ENCODE measurements around the gene PDE4D. TPM values are rescaled to one million over a fixed set of nuclear protein-coding genes. Genes with fewer than 3 reads are reported as not detected.

Gene PDE4D
- total RNA-seq, 1 donor from 2014 or later: 7.3 TPM

DNA sequence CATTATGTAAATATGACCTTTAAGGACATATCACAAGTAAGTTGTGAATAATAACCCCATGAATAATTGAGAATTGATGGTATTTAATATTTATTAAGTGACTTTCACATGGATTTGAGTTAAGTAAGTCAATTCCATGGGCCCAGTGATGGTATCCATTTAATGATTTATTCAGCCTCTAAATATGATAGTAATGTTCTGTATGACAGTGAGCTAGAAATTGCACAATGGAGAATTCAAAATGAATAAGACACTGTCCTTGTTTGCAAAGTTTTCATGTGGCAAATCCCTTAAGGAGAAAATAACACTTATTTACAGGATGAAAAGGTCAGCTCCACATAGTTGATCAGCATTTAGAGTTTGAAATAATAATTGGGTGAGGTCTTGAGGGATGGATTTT is 160.7 kb downstream of the PDE4D start:
- no peak for ATAC-seq

DNA sequence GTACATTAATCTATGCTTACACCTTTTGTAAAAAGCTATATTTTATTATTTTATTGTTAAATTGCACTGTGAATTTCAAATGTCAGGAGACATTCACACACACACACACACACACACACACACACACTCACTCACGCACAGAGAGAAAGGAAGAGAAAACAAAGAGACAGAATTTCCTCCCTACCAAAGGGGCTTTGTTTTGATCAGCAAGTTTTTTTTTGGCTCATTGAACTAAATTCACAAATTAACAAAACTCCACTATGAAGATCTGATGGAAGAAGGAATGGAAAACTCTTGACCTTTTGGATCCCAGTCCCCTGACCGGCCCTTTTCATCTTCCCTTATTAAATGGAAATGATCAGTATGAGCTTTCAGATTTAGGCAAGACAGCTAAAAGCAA is 161.2 kb downstream of the PDE4D start:
- ATAC-seq: no peak

DNA sequence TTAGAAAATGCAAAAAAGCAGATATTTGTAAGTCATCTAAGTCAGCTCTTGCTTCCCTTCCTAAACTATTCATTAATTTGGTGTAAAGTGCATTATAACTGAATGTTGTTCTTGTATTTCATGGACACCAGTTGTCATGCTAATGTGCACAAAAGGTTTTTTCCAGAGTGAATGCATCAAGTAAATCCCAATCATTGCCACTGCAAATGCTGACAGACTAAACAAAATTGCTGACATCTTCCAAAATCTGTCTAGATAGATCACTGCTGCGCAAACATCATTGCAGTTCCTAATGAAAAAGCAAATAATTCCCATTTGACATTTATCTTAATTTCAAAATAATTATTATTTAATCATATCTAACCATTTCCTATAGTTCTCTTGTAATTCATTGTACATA is 161.7 kb downstream of the PDE4D start:
- ATAC-seq: no peak

DNA sequence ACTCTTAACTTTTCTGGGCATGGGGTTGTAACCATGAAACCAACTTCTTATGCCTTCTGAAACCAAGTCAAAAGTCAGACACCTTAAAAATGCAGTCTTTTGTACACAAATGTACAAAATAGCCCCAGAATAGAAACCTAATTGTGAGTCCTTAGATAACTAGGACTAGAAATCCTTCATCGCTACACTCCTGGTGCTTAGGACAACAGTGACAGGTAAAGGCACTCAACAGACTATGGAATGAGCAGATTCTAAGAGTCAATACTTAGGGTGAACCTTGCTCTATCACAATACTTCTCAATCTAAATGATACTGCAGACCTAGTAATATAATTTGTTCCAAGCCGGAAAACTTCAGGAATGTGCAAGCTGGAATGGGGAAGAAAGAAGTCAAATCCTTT is 163.7 kb downstream of the PDE4D start:
- ATAC-seq: no peak

DNA sequence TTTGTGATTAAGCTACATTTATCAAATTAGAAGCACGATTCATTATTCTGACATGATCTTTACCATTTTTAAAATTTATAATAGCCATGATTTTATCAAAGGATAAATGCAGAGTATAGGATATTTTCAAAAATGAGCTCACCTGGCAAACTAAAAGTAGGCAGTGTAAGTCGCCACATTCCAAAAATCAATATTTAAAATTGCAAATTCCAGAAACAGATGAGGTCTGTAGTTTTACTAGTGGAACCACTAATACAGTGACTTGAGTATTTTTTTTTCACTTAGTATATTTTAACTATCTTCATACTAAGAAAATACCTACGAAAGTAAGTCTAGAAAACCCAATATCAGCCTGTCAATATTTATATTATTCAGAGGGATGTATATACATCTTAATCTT is 164.2 kb downstream of the PDE4D start:
- ATAC-seq: no peak

DNA sequence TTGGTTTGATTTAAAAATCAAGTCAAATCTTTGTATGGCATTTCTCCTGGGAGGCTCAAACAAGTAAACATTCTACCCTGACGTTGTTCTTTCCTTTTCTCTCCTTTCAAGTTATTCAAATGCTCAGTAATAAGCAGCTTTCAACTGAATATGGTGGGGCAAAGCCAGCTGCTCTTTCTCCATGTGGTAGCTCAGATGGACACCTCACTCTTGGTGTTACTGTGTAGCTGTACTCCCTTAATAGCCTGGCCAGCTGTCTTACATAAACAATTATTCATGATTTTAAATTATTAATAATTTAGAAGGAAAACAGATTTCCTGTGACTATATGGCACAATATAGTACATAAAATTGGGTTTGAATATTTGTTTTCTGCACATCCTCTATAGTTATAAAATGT is 165.2 kb downstream of the PDE4D start:
- no peak for ATAC-seq

DNA sequence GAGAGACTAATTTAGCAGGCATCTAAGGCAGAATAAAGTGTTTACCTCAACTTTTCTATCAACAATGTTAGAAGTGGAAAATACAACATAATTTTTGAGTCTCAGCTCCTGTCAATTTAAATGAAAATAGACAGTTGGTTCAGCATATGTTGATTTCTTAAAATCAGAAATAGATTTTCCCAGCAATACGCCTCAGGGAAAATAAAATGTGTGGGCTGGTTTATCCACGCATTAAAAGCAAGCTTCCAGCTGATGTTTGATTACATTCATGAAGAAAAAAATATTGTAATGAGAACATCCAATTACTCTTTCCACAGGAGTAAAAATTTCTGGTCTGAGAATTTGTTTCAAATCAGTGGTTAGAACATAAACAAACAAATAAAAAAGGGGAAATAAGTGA is 166.3 kb downstream of the PDE4D start:
- no peak for ATAC-seq

DNA sequence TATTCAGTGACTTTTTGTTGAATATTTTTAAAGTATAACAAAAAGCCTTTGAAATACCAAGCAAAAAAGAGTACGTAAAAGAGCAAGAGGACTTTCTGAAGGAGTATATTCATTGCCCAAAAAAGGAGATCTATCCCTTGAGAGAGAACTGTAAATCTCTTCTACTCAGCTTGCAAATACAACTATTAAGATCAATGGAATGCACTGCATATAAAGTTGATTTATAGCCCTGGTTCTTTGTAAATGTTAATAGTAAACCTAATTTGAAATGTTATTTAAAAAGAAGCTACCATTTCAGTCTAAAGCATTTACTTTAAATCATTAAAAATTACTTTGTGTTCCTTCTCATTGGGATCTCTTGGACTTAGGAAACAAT is 168.1 kb downstream of the PDE4D start:
- no peak for ATAC-seq

DNA sequence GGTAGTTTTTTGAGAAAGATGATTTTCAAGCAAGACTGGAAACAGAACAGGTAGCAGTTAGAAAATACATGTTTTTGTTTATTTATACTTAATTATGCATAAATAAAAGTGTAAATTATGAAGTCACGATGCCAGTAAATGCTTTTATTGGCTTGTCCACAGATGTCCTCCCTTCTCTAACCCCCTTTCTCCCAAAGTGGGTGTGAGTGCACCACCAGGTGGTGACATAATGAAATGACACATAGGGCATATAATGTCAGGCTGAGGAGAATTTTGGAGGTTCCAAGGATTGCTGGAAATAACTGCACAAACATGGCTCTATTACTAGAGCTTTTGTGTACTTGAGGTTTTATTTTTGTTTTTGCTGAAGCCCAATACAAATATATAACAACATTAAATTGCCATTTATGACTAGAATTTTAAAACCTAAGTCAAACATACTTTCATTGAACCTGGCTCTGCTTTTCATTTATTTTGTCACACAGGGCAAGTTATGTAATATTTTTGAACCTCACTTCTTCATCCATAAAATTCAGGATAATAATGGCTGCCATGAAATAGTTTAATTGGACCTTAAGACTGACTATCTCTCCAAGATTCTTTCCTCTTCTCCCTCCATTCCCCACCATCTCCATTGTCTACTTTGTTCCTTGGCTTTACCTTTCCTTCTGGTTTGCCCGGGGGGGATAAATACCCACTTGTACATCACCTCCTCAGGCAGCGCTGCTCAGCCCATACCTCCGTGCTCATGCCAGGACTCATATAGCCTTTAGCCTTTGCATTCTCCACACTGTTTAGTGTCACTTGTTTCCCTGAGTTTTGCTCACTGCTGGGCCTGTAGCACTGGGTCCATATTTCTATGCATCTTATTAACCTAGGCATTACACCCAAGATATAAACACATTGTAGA is 168.8 kb downstream of the PDE4D start:
- peak; percentile 71 for ATAC-seq

DNA sequence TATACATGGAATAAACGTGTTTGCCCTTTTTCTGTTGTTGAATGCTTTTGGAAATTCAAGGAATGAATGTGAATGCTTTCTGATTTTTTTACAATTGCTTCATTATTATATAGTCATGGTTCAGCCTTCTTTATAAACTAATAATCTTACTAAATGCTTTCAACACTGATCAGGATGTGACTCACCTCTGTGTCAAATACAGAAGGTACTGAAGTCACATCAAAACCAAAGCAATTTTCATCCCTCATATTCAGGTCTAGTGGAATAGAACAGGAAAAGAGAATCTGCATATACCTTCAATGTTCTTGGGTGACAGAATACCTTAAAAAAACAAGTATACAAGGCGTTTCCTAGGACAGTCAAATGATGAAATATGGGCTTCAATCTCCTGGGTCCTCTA is 170.7 kb downstream of the PDE4D start:
- peak; percentile 73 for ATAC-seq

DNA sequence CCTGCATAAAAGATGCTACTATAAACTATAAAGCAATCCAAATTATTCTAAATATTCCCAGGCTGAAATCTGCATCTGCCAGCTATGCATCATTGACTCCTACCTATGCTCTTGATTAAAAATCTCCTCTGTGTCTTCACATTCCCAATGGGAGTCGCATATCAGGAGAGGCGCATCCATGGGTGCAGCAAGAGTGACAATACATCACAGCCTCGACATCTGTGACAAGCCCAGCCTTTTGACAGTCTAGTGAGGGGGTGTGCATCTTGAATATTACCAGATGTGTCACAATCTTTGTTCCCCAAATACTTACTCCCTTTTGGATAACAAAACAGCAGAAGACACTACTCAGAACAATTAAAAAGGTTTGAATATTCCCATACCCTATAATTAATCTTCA is 171.8 kb downstream of the PDE4D start:
- no peak for ATAC-seq

DNA sequence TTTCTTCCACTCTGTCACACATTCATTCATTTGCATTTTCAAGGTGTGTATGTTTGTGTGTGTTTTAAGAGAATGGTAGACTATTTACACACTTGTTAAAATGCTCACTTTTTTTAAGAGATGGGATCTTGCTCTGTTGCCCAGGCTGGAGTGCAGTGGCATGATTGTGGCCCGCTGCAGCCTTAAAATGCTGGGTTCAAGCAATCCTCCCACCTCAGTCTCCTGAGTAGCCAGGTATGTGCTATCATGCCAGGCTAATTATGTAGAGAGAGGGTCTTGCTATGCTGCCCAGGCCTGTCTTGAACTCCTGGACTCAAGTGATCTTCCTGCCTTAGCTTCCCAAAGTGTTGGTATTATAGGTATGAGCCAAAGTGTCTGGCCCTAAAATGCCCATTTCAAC is 173.5 kb downstream of the PDE4D start:
- ATAC-seq: no peak

DNA sequence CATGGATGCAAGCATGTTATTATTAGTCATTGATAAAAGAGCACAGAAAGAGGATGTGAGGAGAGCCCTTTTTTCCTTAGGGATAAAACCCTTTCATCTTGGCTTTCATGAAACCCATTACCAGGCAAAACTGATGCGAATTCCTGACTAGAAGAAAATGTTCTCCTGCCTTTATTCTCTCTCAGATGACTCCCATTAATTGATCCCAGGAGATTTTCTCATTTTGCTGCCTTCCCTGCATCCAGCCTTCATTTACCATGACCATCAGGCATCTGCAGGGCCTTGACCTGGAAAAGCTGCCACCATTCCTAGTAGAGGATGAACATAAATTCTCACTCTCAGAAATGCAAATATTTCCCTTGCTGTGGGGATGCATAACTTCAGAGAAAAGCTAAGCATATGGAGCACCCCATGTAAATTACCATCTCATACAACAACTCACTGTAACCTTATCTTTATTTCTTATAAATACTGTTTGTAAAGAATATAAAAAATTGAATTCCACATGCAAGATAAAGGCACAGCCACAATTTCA is 176.5 kb downstream of the PDE4D start:
- no peak for ATAC-seq

DNA sequence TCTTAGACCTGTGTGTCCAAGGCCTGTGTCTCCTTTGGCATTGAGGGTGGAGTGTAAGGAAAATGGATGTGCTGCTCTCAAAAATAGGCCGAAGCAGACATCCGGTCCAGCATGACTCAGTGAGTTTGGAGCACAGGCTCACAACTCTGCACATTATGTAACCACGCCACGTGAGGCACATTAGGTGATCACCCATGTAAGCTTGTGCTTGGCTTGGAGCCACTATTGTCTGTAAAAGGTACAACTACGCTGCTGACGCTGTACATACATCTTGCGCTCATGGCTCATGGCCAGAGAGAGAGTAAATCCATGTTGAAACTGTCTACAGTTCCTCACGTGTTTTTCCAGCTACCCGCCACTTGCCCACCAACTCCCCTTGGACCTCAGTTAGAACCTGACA is 177.5 kb downstream of the PDE4D start:
- peak; percentile 33 for ATAC-seq

DNA sequence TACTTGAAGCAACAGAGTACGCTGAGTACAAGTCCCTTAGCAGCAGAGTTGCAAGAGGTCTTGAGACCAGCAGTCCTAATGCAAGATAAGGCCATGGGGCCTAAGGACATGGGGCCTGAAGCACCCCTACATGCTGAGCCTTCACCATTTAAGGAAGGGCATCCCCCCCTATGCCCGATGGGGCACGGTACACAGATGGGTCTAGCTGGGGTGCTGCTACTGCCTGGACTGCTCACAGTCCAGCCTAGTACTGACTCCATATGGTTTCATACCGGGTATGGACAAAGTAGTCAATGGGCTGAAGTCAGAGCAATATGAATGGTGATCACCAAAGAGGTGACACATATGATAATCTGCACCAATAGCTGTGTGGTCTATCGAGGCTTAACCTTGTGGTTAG is 178.3 kb downstream of the PDE4D start:
- no peak for ATAC-seq

DNA sequence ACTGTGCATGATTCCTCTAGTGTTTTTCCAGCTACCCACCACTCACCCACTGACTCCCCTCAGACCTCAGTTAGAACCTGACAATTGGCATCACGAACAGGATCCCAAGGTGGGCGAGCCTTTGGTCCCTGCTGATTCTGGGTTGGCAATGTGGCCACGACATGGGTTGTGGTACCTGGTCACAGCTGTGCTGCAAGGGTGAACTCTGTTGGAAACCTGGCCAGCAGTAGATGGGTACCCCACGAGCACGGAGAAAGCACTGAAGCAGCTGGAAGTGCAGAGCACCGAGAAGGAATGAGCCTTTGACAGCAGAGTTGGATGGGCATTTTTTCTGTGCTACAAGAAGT is 180.1 kb downstream of the PDE4D start:
- no peak for ATAC-seq

DNA sequence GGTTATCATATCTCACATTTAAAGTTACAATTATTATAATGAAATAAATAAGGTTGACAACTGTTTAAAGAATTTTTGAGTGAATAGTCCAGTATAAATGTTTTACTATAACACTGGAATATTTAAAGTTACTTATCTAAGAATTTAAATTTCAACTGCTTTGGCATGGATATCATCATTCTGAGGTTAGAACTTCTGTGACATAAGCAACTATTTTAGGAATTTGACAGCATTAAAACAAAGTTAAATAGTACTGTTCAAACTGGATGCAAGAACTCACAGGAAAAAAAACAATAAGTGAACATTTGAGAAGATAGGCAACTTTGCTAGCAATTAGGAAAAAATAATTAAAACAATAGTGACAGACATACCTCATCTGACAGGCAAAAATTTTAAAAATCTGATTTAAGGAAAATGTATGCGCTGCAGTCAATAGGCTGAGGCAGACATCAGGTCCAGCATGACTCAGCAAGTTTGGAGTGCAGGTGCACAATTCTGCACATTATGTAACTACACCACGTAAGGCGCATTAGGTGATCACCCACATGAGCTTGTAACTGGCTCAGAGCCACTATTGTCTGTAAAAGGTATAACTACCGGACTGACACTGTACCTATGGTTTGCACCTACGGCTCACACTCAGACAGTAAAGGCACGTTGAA is 180.6 kb downstream of the PDE4D start:
- ATAC-seq: peak; percentile 39

DNA sequence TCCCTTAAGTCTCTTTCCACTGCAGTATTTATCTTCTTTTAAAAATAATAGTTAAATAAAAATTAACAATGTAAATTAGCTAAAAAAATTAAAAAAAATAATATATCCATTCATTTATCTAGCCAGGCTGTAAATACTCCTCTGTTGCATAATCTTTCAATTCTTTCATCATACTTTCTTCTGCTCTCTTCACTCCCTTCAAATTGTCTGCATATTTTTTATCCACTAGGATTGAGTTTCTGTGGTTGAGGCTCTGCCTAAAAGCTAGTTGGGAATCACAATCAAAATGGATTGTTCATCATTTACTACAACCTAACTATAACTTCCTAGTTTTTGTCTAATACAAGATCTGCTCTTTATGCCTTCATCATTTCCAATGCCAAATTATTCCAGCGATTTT is 182.2 kb downstream of the PDE4D start:
- no peak for ATAC-seq

DNA sequence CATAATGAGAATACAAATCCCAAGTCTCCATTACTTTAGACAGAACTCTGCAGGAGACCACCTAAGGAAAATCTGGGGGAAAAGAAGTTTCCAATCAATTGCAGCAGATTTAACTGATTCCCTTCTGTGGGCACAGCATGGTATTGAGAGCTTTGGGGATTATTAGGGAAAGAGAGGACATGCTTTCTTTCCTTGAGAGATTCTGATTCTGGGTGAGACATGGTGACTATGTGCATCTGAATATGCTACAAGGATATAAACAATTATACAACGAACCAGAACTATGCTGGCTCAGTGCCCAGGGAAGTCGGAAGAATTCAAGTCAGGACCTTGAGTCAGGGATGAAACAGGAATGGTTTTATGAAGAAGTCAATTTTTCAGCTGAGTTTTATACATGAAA is 183.7 kb downstream of the PDE4D start:
- peak; percentile 59 for ATAC-seq

DNA sequence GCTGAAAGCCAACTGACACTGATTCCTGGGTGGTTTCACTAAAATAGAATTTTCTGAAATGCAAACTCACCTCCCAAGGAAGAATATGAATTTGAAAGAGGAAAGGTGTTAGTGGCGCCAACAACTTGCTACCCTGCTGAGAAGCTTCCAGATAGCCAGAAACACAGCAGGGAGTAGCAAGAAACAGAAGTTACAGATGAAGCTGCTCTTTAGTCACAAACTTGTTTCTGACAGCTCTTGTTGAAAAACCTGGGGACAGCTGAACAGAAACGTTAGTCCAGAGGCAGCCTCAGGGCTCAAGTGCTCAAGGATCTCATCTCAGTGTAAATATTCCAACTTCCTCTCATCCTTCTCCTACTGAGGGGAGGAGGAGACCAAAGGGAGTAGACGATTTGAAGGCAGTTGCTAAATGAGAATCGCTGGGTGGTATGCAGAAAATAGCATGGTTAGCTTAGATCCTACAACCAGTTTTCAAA is 184.1 kb downstream of the PDE4D start:
- ATAC-seq: no peak

DNA sequence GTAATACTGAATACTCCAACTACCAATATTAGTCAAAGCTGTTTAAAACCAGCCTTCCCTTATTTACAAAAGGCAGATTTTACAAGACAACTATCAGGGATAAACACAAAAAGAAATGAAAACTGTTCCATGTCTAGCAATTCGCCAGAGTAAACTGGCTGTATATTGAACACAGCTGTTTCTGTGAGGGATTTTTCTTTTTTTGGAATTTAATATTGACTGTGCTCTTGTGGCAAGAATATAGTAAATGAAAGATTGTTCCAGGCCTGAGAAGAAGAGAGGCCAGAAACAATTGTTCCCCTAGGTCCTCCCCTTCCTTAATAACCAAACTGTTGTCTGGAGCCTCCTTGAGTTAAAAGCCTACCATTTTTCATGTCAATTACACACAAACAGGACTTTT is 188.6 kb downstream of the PDE4D start:
- no peak for ATAC-seq

DNA sequence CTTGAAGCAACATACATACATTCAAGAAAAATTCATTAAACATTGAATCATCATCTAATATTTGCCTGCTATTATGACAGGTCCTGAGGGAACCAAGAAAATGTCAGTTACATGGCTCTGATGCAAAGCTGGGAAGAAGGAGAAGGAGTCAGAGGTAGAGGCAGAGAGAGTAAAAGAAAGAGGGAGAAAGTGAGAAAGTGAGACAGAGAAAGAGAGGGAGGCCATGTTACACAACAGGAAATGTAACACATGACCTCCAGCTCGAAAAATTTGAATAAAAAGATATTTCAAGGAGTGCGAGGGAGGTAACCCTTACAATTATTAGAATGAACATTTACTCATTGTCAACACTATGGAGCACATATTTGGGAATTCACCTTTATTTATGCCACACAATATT is 189.7 kb downstream of the PDE4D start:
- no peak for ATAC-seq

DNA sequence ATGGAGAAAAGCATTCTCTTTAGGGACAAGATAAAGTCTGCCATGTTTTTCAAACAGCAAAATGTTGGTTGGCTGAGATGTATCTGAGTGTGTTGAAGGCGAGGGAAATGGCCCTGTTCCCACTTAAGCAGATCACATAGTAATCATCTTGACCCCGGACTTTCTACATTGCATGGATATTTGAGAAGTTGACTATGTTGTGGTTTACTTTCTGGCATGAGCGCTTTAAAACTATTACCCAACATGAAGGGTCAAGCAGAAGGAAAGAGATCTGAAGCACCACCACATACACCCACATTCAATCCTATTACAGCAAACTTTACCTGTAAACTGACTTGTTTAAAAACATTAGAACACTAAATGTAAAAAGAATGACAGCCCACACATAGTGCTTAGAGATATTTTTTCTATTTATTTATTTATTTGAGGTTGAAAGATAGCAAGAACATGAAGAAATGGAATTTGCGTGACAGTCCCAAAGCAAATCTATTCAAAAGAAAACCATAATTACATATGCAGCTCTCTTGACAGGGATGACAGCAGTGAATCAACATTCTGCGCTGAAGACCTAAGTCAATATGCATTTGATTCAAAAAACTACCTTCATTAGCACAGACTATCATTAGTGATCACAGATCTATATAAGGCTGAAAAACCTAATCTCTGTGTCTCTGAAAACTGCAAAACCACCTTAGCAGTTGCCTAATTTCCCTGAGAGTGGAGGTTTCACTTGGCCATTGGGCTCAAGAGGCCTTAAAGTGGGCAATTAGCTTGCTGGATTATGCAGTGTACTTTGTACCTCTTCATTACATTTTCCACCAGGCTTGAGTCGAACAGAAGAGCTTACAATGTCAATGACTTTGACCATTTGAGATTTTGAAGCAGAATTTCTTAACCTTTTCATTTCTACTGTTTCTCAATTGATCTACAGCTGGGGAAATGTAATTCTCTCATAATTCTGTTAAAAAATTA is 195.0 kb downstream of the PDE4D start:
- no peak for ATAC-seq
